Naive thymus-derived CD8-positive, alpha-beta T cell (primary cell): Measurements from ENCODE around the gene OXSR1. TPM values are rescaled to one million over a fixed set of nuclear protein-coding genes. Genes with fewer than 3 reads are reported as not detected.

Experiments used
- ATAC-seq, 2 donors: fragments of 150-1000 bp; cut with Tn5 transposase in 1 of 2; sonication (Bioruptor Pico), chemical (Tn5 transposase) in 1 of 2; 1 replicate in 1 of 2; 2 replicates in 1 of 2; pipeline ENCODE4 v1.10.0; 2021; ENCODE audit warnings: mild to moderate bottlenecking in 2 of 2, moderate library complexity in 2 of 2
- POLR2A ChIA-PET: fragments of 350-600 bp; sonication (Branson Sonifier 250); formaldehyde crosslinking; loops from one replicate; lab custom pipeline; 2021; ENCODE audit warnings: antibody characterized with exemption; lab: Charles Lee
- DNase-seq, 10 donors: peaks; one replicate each; pipeline versions ENCODE4 v3.0.0 to v3.0.0-alpha.2; 2020 to 2022
- H3K27ac Mint-ChIP-seq, 10 donors: one replicate each; pipeline ENCODE4 v1.8.0; 2020 to 2022; ENCODE audit warnings: mild to moderate bottlenecking in 10 of 10, mixed read lengths in 10 of 10, moderate library complexity in 4 of 10, inconsistent platforms in 1 of 10
- H3K27me3 Mint-ChIP-seq, 5 donors: one replicate each; pipeline ENCODE4 v1.8.0; 2021 to 2022; ENCODE audit warnings: mixed read lengths in 5 of 5
- H3K36me3 Mint-ChIP-seq, 3 donors: one replicate each; pipeline ENCODE4 v1.8.0; 2020 to 2022; ENCODE audit warnings: mixed read lengths in 3 of 3, mild to moderate bottlenecking in 2 of 3, inconsistent platforms in 1 of 3
- H3K4me1 Mint-ChIP-seq, 4 donors: one replicate each; pipeline ENCODE4 v1.8.0; 2021 to 2022; ENCODE audit warnings: mixed read lengths in 4 of 4
- H3K4me3 Mint-ChIP-seq, 10 donors: one replicate each; pipeline ENCODE4 v1.8.0; 2020 to 2022; ENCODE audit warnings: mild to moderate bottlenecking in 10 of 10, mixed read lengths in 10 of 10, moderate library complexity in 6 of 10, inconsistent platforms in 1 of 10
- H3K9me3 Mint-ChIP-seq, 9 donors: one replicate each; pipeline ENCODE4 v1.8.0; 2020 to 2022; ENCODE audit warnings: mixed read lengths in 9 of 9, mild to moderate bottlenecking in 3 of 9, inconsistent platforms in 1 of 9, moderate library complexity in 1 of 9
- polyA plus RNA-seq, 3 donors: library from polyadenylated mRNA; unstranded; fragments of 300-500 nt; fragmentation: Illumina TruSeq; gene quantifications; one replicate each; pipeline ENCODE4 v1.2.3, GENCODE V29; 2021
- total RNA-seq, 8 experiments: library from RNA in 2 of 8; stranded (reverse) in 2 of 8; gene quantifications; one replicate each; pipeline ENCODE4 v1.2.3 and lab custom pipeline; 2021 to 2026

Gene OXSR1
- total and polyA plus RNA-seq, 5 experiments from 2014 or later = 12.9 to 40.8 (median 14.0) TPM

DNA sequence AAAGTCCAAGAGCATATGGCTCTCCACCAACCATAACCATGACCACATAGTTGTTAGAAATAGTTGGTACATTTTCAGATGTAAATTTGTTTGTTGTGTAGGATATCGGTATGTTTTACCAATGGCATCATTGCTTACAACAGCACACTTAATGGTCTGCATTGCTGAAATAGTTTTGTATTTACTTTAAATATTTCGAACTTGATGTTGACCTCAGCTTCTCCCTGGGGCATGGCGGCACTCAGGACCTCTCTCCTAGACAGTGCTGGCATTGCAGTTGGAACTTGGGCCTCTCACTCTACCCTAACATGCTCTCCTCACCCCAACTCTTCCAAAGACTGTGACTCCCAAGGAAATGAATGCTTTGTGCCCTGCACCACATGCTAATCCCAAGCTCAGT is 105.3 kb downstream of the OXSR1 start:
- ATAC-seq = no peak
- no peak overlapping the region for H3K27ac Mint-ChIP-seq
- POLR2A ChIA-PET = no interaction called here
- peaks cover 5 to 32% (median 11%) of the 10 kb centered on the region in 4 donors for H3K4me1 Mint-ChIP-seq
- no peaks in the 10 kb centered on the region for H3K27me3 Mint-ChIP-seq
- no peak for DNase-seq
- peaks cover 0 to 11% (median 9%) of the 10 kb centered on the region in 3 donors for H3K36me3 Mint-ChIP-seq
- H3K9me3 Mint-ChIP-seq = peaks cover 0 to 3% (median 0%) of the 10 kb centered on the region in 9 donors
- H3K4me3 Mint-ChIP-seq = no peak overlapping the region

DNA sequence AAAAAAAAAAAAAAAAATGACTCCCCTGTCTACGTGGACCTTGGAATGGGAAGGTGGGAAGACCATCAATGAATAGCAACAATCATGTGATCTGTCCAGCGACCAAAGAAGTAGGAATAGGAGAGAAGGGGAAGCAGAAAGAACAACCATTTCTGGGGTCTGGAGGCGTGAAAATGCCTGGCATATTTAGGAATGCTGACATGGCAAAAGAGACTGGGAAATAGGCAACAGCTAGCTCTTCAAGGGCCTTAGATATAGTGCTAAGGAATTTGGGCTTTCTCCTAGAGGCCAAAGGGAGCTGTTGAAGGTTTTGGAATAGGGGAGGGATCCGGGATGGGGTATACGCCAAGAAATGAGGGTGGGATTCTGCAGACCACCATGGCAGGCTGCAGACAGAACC is 106.2 kb downstream of the OXSR1 start:
- Mint-ChIP-seq H3K36me3 (peaks cover 0 to 11% (median 5%) of the 10 kb centered on the region in 3 donors), H3K4me3 (no peak overlapping the region), H3K27me3 (no peaks in the 10 kb centered on the region), H3K9me3 (peaks cover 0 to 3% (median 0%) of the 10 kb centered on the region in 9 donors), H3K27ac (no peak overlapping the region), H3K4me1 (peaks cover 5 to 28% (median 11%) of the 10 kb centered on the region in 4 donors)
- ATAC-seq (no peak), DNase-seq (no peak)
- POLR2A ChIA-PET = no interaction called here

DNA sequence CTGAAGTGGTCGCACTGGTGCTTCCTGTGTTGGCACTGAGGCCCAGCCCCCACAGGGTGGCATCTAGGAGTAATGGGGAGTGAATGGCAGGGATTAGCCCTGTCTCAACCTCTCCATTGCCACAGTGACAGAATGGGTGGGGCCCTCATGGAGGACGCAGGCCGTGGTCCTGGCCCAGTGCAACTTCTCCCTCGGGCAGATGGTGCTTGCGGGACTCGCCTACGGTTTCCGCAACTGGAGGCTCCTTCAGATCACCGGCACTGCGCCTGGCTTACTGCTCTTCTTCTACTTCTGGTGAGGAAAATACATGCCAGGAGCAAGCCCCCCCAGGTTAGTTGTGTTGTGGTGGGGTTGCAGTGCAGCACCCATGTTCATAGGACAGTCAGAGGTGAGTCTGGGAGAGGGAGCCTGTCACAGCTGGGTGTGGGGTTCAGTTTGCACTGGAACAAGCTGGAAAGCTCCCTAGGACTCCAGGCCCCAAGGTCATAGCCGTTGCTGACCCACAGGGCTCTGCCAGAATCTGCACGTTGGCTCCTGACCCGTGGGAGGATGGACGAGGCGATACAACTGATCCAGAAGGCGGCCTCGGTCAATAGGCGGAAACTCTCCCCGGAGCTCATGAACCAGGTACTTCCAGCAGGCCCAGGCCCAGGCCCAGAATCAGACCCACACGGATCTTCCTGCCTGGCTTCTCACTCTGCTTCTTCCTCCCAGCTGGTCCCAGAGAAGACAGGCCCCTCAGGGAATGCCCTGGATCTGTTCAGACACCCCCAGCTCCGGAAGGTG is 109.7 kb downstream of the OXSR1 start:
- H3K27ac Mint-ChIP-seq = no peak overlapping the region
- peaks cover 0 to 11% (median 8%) of the 10 kb centered on the region in 3 donors for H3K36me3 Mint-ChIP-seq
- ATAC-seq (no peak), DNase-seq (no peak)
- H3K4me3 Mint-ChIP-seq = no peak overlapping the region
- no peaks in the 10 kb centered on the region for H3K27me3 Mint-ChIP-seq
- H3K4me1 Mint-ChIP-seq = peaks cover 0 to 8% (median 2%) of the 10 kb centered on the region in 4 donors
- POLR2A ChIA-PET = no interaction called here
- peaks cover 0 to 3% (median 0%) of the 10 kb centered on the region in 9 donors for H3K9me3 Mint-ChIP-seq

DNA sequence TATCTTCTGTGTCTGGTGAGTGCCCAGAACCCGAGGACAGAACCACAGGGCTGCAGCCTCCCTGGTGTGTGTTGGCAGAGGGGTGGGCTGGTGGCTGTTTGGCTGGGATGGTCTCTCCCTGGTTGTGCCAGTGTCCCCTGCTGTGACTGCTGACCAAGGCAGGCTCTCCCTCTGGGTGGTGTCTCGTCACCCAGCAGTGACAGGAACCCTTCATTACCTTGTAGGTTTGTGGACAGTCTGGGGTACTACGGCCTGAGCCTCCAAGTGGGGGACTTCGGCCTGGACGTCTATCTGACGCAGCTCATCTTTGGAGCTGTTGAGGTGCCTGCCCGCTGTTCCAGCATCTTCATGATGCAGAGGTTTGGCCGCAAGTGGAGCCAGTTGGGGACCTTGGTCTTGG is 110.3 kb downstream of the OXSR1 start:
- peaks cover 0 to 8% (median 2%) of the 10 kb centered on the region in 4 donors for H3K4me1 Mint-ChIP-seq
- no peaks in the 10 kb centered on the region for H3K27me3 Mint-ChIP-seq
- peaks cover 0 to 7% (median 7%) of the 10 kb centered on the region in 3 donors for H3K36me3 Mint-ChIP-seq
- POLR2A ChIA-PET = no interaction called here
- DNase-seq = no peak
- H3K27ac Mint-ChIP-seq = peak overlapping the region in 1 of 10 donors; percentile 25
- peaks cover 0 to 3% (median 0%) of the 10 kb centered on the region in 9 donors for H3K9me3 Mint-ChIP-seq
- no peak overlapping the region for H3K4me3 Mint-ChIP-seq
- ATAC-seq = no peak

DNA sequence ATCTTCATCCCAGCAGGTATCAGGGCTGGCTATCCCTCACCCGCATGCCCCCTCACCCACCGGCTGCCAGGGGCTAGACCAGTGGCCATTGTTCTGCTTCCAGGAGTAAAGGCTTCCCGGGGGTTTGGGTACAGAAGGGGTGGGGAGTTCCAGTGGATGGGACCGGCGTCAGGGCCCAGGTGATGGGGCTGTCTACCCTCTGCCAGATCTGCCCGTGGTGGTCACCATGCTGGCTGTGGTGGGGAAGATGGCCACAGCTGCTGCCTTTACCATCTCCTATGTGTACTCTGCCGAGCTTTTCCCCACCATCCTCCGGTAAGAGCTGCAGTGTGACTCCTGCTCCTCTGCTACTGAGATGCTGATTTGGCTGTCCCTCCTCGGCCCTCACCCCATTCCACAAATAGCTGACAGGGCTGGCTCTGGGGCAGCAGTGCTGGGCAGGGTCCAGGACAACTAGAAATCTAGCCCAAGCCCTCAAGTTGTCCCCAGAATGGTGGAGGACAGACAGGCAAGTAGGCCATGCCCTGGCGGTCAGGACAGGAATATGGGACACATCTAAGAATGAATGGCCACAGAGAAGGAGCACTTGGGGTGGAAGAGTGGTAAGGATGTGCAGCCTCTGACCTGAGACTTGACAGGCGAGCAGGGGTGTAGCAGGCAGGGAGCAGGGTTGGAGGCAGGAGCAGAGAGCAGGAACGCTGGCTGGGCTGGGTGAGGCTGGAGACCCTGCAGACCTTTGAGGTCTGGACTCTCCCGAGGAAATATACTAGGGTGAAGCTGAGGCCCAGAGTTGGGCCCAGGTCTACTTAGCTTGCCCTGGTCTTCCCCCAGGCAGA is 111.0 kb downstream of the OXSR1 start:
- H3K36me3 Mint-ChIP-seq = peaks cover 0 to 5% (median 4%) of the 10 kb centered on the region in 3 donors
- POLR2A ChIA-PET = no interaction called here
- no peak for DNase-seq
- no peak for ATAC-seq
- H3K4me1 Mint-ChIP-seq = peaks cover 0 to 8% (median 2%) of the 10 kb centered on the region in 4 donors
- H3K27me3 Mint-ChIP-seq = no peaks in the 10 kb centered on the region
- H3K4me3 Mint-ChIP-seq = no peak overlapping the region
- no peaks in the 10 kb centered on the region for H3K9me3 Mint-ChIP-seq
- H3K27ac Mint-ChIP-seq = peak overlapping the region in 2 of 10 donors; percentile 78 to 91

DNA sequence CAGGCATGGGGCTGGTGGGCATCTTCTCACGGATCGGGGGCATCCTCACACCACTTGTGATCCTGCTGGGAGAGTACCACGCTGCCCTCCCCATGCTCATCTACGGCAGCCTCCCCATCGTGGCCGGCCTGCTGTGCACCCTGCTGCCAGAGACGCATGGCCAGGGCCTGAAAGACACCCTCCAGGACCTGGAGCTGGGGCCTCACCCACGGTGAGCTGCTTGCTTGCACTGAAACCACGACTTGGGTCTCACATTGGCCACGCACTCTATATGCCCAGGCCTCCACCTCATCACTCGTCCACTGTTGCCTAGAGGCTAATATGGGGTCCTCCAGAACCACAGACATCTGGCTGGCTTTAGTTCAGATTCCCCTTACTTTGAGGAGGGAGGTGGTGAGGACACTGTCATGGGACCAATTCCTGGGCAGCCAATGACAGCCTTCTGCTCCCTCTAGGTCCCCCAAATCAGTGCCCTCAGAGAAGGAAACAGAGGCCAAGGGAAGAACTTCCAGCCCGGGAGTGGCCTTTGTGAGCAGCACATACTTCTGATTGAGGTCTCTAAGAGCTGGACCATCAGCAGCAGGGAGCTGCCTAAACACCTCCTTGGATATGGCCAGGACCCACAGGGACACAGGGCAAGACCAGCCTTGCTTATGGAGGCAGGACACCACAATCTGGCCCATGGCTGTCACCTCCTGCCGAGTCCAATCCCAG is 111.7 kb downstream of the OXSR1 start:
- POLR2A ChIA-PET = no interaction called here
- Mint-ChIP-seq H3K4me3 (no peak overlapping the region), H3K36me3 (peaks cover 0 to 5% (median 4%) of the 10 kb centered on the region in 3 donors), H3K27ac (no peak overlapping the region), H3K27me3 (no peaks in the 10 kb centered on the region), H3K4me1 (peaks cover 0 to 8% (median 2%) of the 10 kb centered on the region in 4 donors), H3K9me3 (no peaks in the 10 kb centered on the region)
- no peak for DNase-seq
- ATAC-seq = no peak

DNA sequence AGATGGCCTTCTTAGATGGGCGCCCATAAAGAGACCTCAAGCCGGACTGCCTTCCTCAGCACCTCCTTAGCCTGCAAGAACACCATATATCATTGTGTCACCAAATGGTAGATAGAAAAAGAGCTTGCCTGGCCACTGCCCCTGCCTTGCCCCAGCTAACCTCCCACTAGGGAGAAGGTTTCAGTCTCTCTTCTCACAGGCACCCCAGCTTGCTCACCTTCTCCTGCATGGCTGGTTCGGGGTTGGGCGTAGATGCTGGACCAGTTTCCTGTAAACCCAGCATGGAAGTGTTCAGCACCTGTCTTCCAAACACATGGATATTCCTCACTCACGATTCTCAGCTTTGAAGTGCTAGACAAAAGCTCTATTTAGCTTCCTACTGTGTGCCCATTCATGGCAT is 113.5 kb downstream of the OXSR1 start:
- peaks cover 0 to 5% (median 4%) of the 10 kb centered on the region in 3 donors for H3K36me3 Mint-ChIP-seq
- POLR2A ChIA-PET = no interaction called here
- no peak for DNase-seq
- no peak for ATAC-seq
- no peaks in the 10 kb centered on the region for H3K9me3 Mint-ChIP-seq
- no peaks in the 10 kb centered on the region for H3K27me3 Mint-ChIP-seq
- H3K4me1 Mint-ChIP-seq = peaks cover 0 to 4% (median 0%) of the 10 kb centered on the region in 4 donors
- peak overlapping the region in 1 of 10 donors; percentile 21 for H3K27ac Mint-ChIP-seq
- no peak overlapping the region for H3K4me3 Mint-ChIP-seq

DNA sequence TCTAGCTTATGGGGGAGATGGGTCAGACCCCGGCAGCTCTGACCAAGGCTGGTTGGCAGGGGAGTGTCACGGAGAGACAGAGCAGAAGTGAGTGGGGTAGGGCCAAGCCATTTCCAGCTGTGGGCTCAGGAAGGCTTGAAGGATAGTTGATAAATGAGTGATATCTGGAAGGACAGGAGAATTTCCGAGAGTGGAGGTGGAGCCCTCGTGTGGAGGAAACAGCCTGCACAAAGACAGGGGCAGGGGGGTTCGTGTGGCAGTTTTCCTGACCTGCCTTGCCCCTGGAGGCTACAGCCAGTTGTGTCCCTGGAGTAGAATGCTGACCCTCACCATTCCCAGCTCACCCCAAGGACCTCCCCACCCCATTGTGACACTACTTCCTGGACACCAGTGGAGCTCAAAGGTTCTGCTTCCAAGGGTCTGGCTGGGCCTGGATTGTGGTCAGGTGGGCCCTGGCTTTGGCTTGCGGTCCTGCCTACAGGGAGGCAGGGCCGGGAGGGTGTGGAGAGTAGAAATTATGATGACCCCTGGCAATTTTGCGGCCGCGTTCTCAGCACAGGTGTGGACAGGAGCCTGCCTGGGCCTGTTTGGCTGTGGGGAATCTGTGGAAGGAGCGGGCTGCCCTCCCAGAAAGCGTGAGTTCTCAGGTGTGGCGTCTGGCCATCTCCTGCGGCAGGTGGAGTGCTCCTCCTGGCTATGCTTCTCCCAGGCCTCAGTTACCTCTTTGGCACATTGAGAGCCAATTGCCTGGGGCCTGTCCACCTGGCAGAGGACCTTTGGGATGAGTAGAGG is 116.8 kb downstream of the OXSR1 start, which contains the start of gene SLC22A14:
SLC22A14 (plus strand) TSS at position 400 of the 792 bp plus-strand sequence. CDS start 23,733 bp downstream, outside the sequence.
- Mint-ChIP-seq H3K27ac (peak within 1 kb of the TSS in 1 of 10 donors; percentile 12), H3K27me3 (no peaks in the 10 kb centered on the region), H3K4me3 (no peak within 1 kb of the TSS), H3K9me3 (no peaks in the 10 kb centered on the region), H3K36me3 (peaks cover 0 to 3% (median 0%) of the 10 kb centered on the region in 3 donors), H3K4me1 (peaks cover 0 to 2% (median 0%) of the 10 kb centered on the region in 4 donors)
- POLR2A ChIA-PET = no interaction called here
- ATAC-seq (no peak), DNase-seq (no peak)

DNA sequence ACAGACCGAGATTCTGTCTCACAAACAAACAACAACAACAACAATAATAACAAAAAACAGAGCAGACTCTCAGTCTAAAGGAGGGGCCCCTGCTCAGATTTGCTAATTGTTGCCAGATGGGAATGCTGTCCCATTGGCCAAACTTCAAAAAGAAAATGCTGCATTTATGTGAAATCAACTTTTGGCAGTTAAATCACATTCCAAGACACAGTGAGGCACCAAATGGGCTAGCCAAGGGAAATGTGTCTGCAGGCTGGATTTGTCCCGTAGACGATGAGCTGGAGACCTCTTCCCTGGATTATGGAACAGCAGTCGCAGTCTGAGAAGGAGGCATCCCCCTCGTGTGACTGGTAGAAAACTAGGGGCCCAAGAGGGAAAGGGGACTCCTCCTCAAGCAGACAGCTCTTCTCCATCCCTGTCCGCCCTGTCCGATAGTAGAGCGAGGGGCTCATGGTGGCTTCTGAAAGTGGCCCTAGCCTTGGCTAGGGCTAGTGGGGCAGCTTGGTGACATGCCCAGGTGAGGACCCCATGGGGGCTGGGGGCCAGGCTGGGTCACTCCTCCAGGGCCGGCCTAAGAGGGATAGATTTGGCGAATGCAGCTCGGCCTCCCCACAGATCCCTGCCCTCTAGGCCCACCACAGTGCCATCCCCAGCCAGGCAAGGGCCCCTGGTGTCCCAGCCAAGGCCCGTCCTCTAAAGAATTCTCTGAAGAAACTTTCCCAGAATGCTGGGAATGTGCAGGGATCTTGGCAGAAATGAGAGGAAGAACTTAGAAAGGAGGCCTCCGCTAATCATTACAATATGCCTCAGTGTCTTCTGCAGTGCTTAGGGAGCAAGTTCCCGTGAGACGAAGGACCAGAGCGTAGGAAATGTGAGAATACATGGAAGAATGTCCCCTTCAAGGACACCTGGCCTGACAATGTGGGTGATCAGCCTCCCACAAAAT is 118.7 kb downstream of the OXSR1 start:
- H3K4me3 Mint-ChIP-seq = no peak overlapping the region
- H3K27ac Mint-ChIP-seq = peak overlapping the region in 1 of 10 donors; percentile 5
- H3K27me3 Mint-ChIP-seq = peaks cover 0 to under 1% (median 0%) of the 10 kb centered on the region in 5 donors
- peaks cover 0 to under 1% (median 0%) of the 10 kb centered on the region in 4 donors for H3K4me1 Mint-ChIP-seq
- POLR2A ChIA-PET = no interaction called here
- H3K36me3 Mint-ChIP-seq = no peaks in the 10 kb centered on the region
- ATAC-seq = no peak
- H3K9me3 Mint-ChIP-seq = no peaks in the 10 kb centered on the region
- DNase-seq = no peak

DNA sequence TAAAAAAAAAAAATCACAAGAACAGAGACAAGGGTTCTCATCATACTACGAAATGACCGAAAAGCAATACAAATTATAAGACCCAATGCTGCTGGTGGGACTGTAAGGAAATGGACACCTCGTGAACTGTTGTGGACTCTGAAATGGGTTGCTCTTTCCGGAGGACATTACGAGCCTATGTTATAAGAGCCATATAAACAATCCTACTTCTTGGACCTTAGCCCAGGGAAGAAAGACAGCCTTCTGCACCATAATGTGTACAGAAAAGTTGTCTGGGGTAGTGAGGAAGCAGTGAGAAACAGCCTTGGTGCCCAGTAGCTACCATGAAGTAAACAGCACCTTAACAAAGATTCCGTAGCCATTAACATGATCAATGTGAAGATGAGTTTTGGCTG is 119.4 kb downstream of the OXSR1 start:
- DNase-seq = no peak
- Mint-ChIP-seq H3K27ac (peak overlapping the region in 1 of 10 donors; percentile 5), H3K4me1 (no peaks in the 10 kb centered on the region), H3K9me3 (peaks cover 0 to 4% (median 0%) of the 10 kb centered on the region in 9 donors), H3K4me3 (no peak overlapping the region), H3K27me3 (peaks cover 0 to 1% (median 0%) of the 10 kb centered on the region in 5 donors), H3K36me3 (no peaks in the 10 kb centered on the region)
- ATAC-seq = no peak
- POLR2A ChIA-PET = no interaction called here
